Measurements from ENCODE around the gene ZBTB46. TPM values are rescaled to one million over a fixed set of nuclear protein-coding genes. Genes with fewer than 3 reads are reported as not detected.
A peak's percentile ranks its signal among the peaks of the same experiment; 100 is the strongest.

The ZBTB46 gene
- total RNA-seq, 1 experiment from 2014 or later, result 3.6 TPM

DNA sequence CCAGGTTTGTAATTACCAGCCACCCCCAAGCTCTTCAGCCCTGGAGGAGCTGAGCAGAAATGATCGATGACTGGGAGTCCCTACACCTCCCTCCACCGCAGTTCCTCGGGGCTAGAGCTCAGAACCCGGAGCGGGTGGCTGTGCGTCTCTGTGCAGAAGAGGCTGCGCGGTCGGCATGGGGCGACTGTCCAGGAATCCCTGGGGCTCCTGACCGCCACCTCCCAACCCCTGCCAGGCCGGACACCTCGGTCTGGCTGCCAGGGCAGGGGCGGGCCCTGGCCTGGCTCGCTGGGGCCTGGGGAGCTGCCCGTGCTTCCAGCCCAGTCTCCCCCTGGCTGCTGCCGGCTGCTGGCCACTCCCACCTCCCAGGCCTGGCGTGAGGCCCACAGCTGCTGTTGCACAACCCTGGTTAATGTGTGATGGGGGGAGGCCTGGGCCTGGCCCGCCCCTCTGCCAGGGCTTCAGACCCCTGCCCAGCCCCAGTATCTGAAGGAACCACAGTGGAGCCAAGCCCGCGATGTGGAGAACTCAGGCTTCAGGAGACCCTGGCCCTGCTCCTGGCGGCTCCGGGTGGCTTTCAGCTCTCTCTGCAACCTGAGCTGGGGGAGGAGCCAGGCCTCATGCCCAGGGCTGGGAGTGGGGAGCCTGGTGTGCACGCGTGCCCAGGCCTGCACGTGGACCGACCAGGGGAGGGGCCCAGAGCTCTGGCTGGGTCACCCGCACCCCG, 90.3 kb downstream of the ZBTB46 start:
- ChIA-PET CTCF (interaction anchor here (0.8 to 1.3 kb wide), 2 partner anchors 99 to 123 kb away, joined by 3 to 18 read pairs; no protein-coding TSS in a partner anchor), POLR2A (ENCODE audit: unreplicated experiment) (interaction anchor here (0.5 to 1.0 kb wide), 6 partner anchors 33 to 646 kb away, joined by 3 to 5 read pairs (median 4); partner anchors contain the start of genes ARFRP1 and ZGPAT)
- Histone ChIP-seq H2AFZ (peak overlapping the region; percentile 46), H3K4me1 (replicated peaks; ENCODE audit: insufficient read depth) (peaks cover 9% of the 10 kb centered on the region), H3K4me2 (peak overlapping the region; percentile 72), H3K27ac (0 out of 2 replicates have a peak overlapping the region, but pooled peaks have one; percentile 13), H3K9me3 (ENCODE audit: insufficient read depth, low read depth) (no peaks in the 10 kb centered on the region), H3K79me2 (ENCODE audit: low read depth) (peaks cover 10% of the 10 kb centered on the region; the same call in 1 of the 2 replicates), H3K36me3 (ENCODE audit: low read depth) (no peaks in the 10 kb centered on the region), H3K27me3 (ENCODE audit: insufficient read depth, low read depth) (no peaks in the 10 kb centered on the region), H4K20me1 (ENCODE audit: insufficient read depth) (no peaks in the 10 kb centered on the region; the same call in 1 of the 2 replicates), H3K9me2 (ENCODE audit: insufficient read depth) (no peaks in the 10 kb centered on the region), H3F3A (ENCODE audit: insufficient read depth, low read depth) (peaks cover 44% of the 10 kb centered on the region), H3K4me3 (peak overlapping the region; percentile 44)
- TF ChIP-seq EZH2 (IDR thresholded peaks at IDR 0.05; ENCODE audit: low read depth), result no peak
- TF ChIP-seq, protein P1, sequence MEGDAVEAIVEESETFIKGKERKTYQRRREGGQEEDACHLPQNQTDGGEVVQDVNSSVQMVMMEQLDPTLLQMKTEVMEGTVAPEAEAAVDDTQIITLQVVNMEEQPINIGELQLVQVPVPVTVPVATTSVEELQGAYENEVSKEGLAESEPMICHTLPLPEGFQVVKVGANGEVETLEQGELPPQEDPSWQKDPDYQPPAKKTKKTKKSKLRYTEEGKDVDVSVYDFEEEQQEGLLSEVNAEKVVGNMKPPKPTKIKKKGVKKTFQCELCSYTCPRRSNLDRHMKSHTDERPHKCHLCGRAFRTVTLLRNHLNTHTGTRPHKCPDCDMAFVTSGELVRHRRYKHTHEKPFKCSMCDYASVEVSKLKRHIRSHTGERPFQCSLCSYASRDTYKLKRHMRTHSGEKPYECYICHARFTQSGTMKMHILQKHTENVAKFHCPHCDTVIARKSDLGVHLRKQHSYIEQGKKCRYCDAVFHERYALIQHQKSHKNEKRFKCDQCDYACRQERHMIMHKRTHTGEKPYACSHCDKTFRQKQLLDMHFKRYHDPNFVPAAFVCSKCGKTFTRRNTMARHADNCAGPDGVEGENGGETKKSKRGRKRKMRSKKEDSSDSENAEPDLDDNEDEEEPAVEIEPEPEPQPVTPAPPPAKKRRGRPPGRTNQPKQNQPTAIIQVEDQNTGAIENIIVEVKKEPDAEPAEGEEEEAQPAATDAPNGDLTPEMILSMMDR (conservative IDR thresholded peaks at IDR 0.05), result no peak
- TSS peak; percentile 44 for BruUV-seq (replicated peaks)
- intact Hi-C loops (cut with micrococcal nuclease; ENCODE audit: unreplicated experiment), result loop anchor here (1.0 to 2.0 kb wide), 2 partner anchors 125 to 204 kb away; partner anchors contain the start of genes PTK6 and TPD52L2
- DNase-seq, result peak; percentile 82 to 95

DNA sequence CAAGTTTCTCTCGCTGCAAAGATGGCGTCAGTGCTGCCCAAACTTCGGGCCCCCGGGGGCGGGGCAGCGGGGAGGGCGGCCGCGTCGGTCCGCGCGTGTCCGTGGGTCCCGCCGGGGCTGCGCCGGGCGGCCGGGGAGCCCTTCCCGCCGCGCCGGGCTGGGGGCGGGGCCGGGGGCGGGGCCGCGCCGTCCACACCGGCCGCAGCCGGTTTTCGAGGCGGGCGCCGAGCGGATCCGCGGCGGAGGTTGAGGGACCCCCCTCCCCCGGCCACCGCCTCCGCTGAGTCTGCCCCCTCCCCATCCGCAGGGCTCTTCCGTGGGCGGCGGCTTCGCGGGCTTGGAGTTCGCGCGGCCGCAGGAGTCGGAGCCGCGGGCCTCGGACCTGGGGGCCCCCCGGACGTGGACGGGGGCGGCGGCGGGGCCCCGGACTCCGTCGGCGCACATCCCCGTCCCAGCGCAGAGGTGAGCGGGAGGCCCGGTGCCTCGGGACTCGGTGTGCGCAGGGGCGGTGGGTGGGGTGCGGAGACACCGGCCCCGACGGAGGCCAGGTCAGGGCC, 90.9 kb downstream of the ZBTB46 start:
- POLR2A ChIA-PET (ENCODE audit: unreplicated experiment), result interaction anchor here (0.5 to 1.0 kb wide), 3 partner anchors 98 to 219 kb away, joined by 3 to 5 read pairs (median 5); no protein-coding TSS in a partner anchor
- peak in 1 of 2 experiments; percentile 55 for DNase-seq
- Histone ChIP-seq H3K4me1 (replicated peaks; ENCODE audit: insufficient read depth) (peaks cover 9% of the 10 kb centered on the region), H3K79me2 (ENCODE audit: low read depth) (peaks cover 10% of the 10 kb centered on the region; the same call in 1 of the 2 replicates), H3F3A (ENCODE audit: insufficient read depth, low read depth) (peaks cover 44% of the 10 kb centered on the region), H3K4me3 (peak overlapping the region; percentile 44), H3K4me2 (peak overlapping the region; percentile 72), H3K27ac (0 out of 2 replicates have a peak overlapping the region, but pooled peaks have one; percentile 13), H2AFZ (peak overlapping the region; percentile 46), H3K36me3 (ENCODE audit: low read depth) (no peaks in the 10 kb centered on the region), H4K20me1 (ENCODE audit: insufficient read depth) (peaks cover 5% of the 10 kb centered on the region; the same call in 1 of the 2 replicates), H3K9me3 (ENCODE audit: insufficient read depth, low read depth) (no peaks in the 10 kb centered on the region), H3K9me2 (ENCODE audit: insufficient read depth) (no peaks in the 10 kb centered on the region), H3K27me3 (ENCODE audit: insufficient read depth, low read depth) (no peaks in the 10 kb centered on the region)
- CTCF ChIA-PET, result interaction anchor here (0.8 to 1.3 kb wide), 2 partner anchors 98 to 124 kb away, joined by 3 to 18 read pairs; no protein-coding TSS in a partner anchor
- BruUV-seq (replicated peaks), result no TSS peak
- no peak for TF ChIP-seq EZH2 (IDR thresholded peaks at IDR 0.05; ENCODE audit: low read depth)
- TF ChIP-seq, protein P1 (conservative IDR thresholded peaks at IDR 0.05), result no peak
- intact Hi-C loops (cut with micrococcal nuclease; ENCODE audit: unreplicated experiment), result loop anchor here (2.0 kb wide), 1 partner anchor 203 kb away; the partner anchor contains the start of gene PTK6
